Neural cell (in vitro differentiated cells): Measurements from ENCODE around the gene SBNO2. TPM values are rescaled to one million over a fixed set of nuclear protein-coding genes. Genes with fewer than 3 reads are reported as not detected.

Experiments used
- H2AFZ ChIP-seq: fragments of 200-600, 300-800 bp; sonication (generic), shearing (Covaris generic); 2 replicates; pipeline ENCODE4 v1.6.0; 2014; ENCODE audit warnings: low read depth, mild to moderate bottlenecking, antibody characterized with exemption, low read length, moderate library complexity
- H3F3A ChIP-seq: fragments of 200-600 bp; shearing (Covaris generic); 2 replicates; pipeline ENCODE4 v1.6.1; 2016; ENCODE audit warnings: mild to moderate bottlenecking, moderate library complexity, mixed read lengths, antibody characterized with exemption, low read length; ENCODE audit not compliant: insufficient read depth, poor library complexity, severe bottlenecking
- H3K27ac ChIP-seq: fragments of 200-600, 300-800 bp; sonication (generic), shearing (Covaris generic); 2 replicates; pipeline ENCODE4 v1.5.1; 2014; ENCODE audit warnings: mild to moderate bottlenecking, low read length, moderate library complexity
- H3K27me3 ChIP-seq: fragments of 300-800, 200-600 bp; sonication (generic), shearing (Covaris generic); 2 replicates; pipeline ENCODE4 v1.6.0; 2014; ENCODE audit warnings: mild to moderate bottlenecking, low read depth, low read length, moderate library complexity; ENCODE audit not compliant: insufficient read depth
- H3K36me3 ChIP-seq: fragments of 300-800, 200-600 bp; sonication (generic), shearing (Covaris generic); 2 replicates; pipeline ENCODE4 v1.5.1; 2014; ENCODE audit warnings: mild to moderate bottlenecking, antibody characterized with exemption, low read length, moderate library complexity; ENCODE audit not compliant: insufficient read depth
- H3K4me2 ChIP-seq: fragments of 300-800, 200-600 bp; sonication (generic), shearing (Covaris generic); 2 replicates; pipeline ENCODE4 v1.6.0; 2014; ENCODE audit warnings: mild to moderate bottlenecking, low read length
- H3K4me3 ChIP-seq: fragments of 300-800, 200-600 bp; sonication (generic), shearing (Covaris generic); 2 replicates; pipeline ENCODE4 v1.5.1; 2014; ENCODE audit warnings: mild to moderate bottlenecking, low read length, moderate library complexity
- H3K79me2 ChIP-seq: fragments of 200-600 bp; shearing (Covaris generic); replicated peaks from 2 replicates; pipeline ENCODE4 v1.6.0; 2014; ENCODE audit warnings: mild to moderate bottlenecking, low read length, moderate library complexity; ENCODE audit not compliant: insufficient read depth
- H3K9ac ChIP-seq: fragments of 300-800, 200-600 bp; sonication (generic), shearing (Covaris generic); 2 replicates; pipeline ENCODE4 v1.6.1; 2016; ENCODE audit warnings: mild to moderate bottlenecking, low read length, mixed read lengths
- H3K9me2 ChIP-seq: fragments of 200-600 bp; shearing (Covaris generic); 2 replicates; pipeline ENCODE4 v1.6.1; 2016; ENCODE audit warnings: mild to moderate bottlenecking, low read length, mixed read lengths; ENCODE audit not compliant: insufficient read depth
- H3K9me3 ChIP-seq: fragments of 200-600, 300-800 bp; sonication (generic), shearing (Covaris generic); 2 replicates; pipeline ENCODE4 v1.6.1; 2016; ENCODE audit warnings: mild to moderate bottlenecking, mixed run types, low read length, moderate library complexity, mixed read lengths
- H4K20me1 ChIP-seq: fragments of 200-600 bp; shearing (Covaris generic); 2 replicates; pipeline ENCODE4 v1.6.1; 2016; ENCODE audit warnings: mild to moderate bottlenecking, mixed run types; ENCODE audit not compliant: insufficient read depth
- EP300 ChIP-seq: fragments of 450-650 bp; conservative IDR thresholded peaks from 2 replicates; pipeline ENCODE4 v1.6.1; 2014; ENCODE audit warnings: antibody characterized with exemption, mild to moderate bottlenecking, moderate library complexity; ENCODE audit not compliant: poor library complexity, severe bottlenecking
- EZH2 ChIP-seq: fragments of 200-600, 300-800 bp; shearing (Covaris generic), sonication (generic); IDR thresholded peaks from 2 replicates; pipeline ENCODE4 v1.6.1; 2014; ENCODE audit warnings: antibody characterized with exemption, low read length, borderline replicate concordance, mild to moderate bottlenecking; ENCODE audit not compliant: insufficient read depth, poor library complexity, severe bottlenecking
- MXI1 ChIP-seq: fragments of 450-650 bp; conservative IDR thresholded peaks from 2 replicates; pipeline ENCODE4 v1.6.1; 2014; ENCODE audit warnings: antibody characterized with exemption, mild to moderate bottlenecking; ENCODE audit not compliant: poor library complexity, severe bottlenecking
- POLR2AphosphoS5 ChIP-seq: IDR thresholded peaks from 2 replicates; pipeline ENCODE4 v1.6.1; 2012
- RAD21 ChIP-seq: fragments of 450-650 bp; conservative IDR thresholded peaks from 2 replicates; pipeline ENCODE4 v1.6.1; 2014; ENCODE audit warnings: antibody characterized with exemption, mild to moderate bottlenecking, moderate library complexity
- REST ChIP-seq: IDR thresholded peaks from 2 replicates; pipeline ENCODE4 v1.6.1; 2012; ENCODE audit warnings: borderline replicate concordance
- SMC3 ChIP-seq: fragments of 450-650 bp; conservative IDR thresholded peaks from 2 replicates; pipeline ENCODE4 v1.6.1; 2014; ENCODE audit warnings: antibody characterized with exemption, mild to moderate bottlenecking, moderate library complexity; ENCODE audit not compliant: poor library complexity
- TAF1 ChIP-seq: IDR thresholded peaks from 2 replicates; pipeline ENCODE4 v1.6.1; 2012; ENCODE audit warnings: low read depth
- polyA plus RNA-seq: library from polyadenylated mRNA; depleted of rRNA; stranded (reverse); fragments of >200 nt; gene quantifications from 2 replicates; pipeline ENCODE4 v1.2.3, GENCODE V29; 2014
- TF ChIP-seq, protein P1 (sequence below): fragments of 450-650 bp; IDR thresholded peaks from 2 replicates; pipeline ENCODE4 v1.5.1; 2014; ENCODE audit warnings: antibody characterized with exemption, mild to moderate bottlenecking, moderate library complexity; ENCODE audit not compliant: poor library complexity, severe bottlenecking

The SBNO2 gene
- polyA plus RNA-seq, 1 donor from 2014 or later = 4.8 TPM

GRCh38 chr19:1172353-1173158, 1.5 kb downstream of the SBNO2 start:
- Histone ChIP-seq H3K79me2 (no peaks in the 10 kb centered on the region), H3F3A (no peaks in the 10 kb centered on the region), H3K4me3 (peak overlapping the region; percentile 87), H3K9ac (peak overlapping the region; percentile 71), H3K9me3 (peaks cover 1% of the 10 kb centered on the region), H3K4me2 (peak overlapping the region; percentile 91), H3K27ac (no peak overlapping the region), H3K27me3 (no peaks in the 10 kb centered on the region), H4K20me1 (no peaks in the 10 kb centered on the region), H2AFZ (no peak overlapping the region), H3K9me2 (no peaks in the 10 kb centered on the region), H3K36me3 (no peaks in the 10 kb centered on the region)
- TF ChIP-seq RAD21 (no peak), TAF1 (no peak), EP300 (no peak), REST (no peak), EZH2 (no peak), POLR2AphosphoS5 (no peak), SMC3 (no peak), MXI1 (no peak)
- TF ChIP-seq, protein P1, sequence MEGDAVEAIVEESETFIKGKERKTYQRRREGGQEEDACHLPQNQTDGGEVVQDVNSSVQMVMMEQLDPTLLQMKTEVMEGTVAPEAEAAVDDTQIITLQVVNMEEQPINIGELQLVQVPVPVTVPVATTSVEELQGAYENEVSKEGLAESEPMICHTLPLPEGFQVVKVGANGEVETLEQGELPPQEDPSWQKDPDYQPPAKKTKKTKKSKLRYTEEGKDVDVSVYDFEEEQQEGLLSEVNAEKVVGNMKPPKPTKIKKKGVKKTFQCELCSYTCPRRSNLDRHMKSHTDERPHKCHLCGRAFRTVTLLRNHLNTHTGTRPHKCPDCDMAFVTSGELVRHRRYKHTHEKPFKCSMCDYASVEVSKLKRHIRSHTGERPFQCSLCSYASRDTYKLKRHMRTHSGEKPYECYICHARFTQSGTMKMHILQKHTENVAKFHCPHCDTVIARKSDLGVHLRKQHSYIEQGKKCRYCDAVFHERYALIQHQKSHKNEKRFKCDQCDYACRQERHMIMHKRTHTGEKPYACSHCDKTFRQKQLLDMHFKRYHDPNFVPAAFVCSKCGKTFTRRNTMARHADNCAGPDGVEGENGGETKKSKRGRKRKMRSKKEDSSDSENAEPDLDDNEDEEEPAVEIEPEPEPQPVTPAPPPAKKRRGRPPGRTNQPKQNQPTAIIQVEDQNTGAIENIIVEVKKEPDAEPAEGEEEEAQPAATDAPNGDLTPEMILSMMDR = no peak

GRCh38 chr19:1171755-1172352, 2.2 kb downstream of the SBNO2 start:
- no peak overlapping the region for H3K4me2 ChIP-seq
- H3K79me2 ChIP-seq = no peaks in the 10 kb centered on the region
- peaks cover 5% of the 10 kb centered on the region for H3K9me3 ChIP-seq
- H3F3A ChIP-seq = no peaks in the 10 kb centered on the region
- no peak overlapping the region for H2AFZ ChIP-seq
- peak overlapping the region; percentile 71 for H3K9ac ChIP-seq
- peaks cover 5% of the 10 kb centered on the region for H3K36me3 ChIP-seq
- H3K27ac ChIP-seq = no peak overlapping the region
- H4K20me1 ChIP-seq = no peaks in the 10 kb centered on the region
- H3K27me3 ChIP-seq = no peaks in the 10 kb centered on the region
- H3K4me3 ChIP-seq = peak overlapping the region; percentile 87
- no peaks in the 10 kb centered on the region for H3K9me2 ChIP-seq
- TF ChIP-seq TAF1 (no peak), MXI1 (no peak), RAD21 (no peak), REST (no peak), EP300 (no peak), EZH2 (no peak), POLR2AphosphoS5 (no peak), SMC3 (no peak)
- TF ChIP-seq, protein P1 = no peak
